DND-41 (cell line): Measurements from ENCODE around the gene RBM20.

Experiments used
- EZH2 ChIP-seq: IDR thresholded peaks from 3 replicates; pipeline ENCODE4 v1.6.1; 2012; ENCODE audit warnings: borderline replicate concordance, low read depth, mild to moderate bottlenecking, moderate library complexity, low read length, inconsistent platforms; ENCODE audit not compliant: severe bottlenecking
- TF ChIP-seq, protein P1 (sequence below): IDR thresholded peaks from 2 replicates; pipeline ENCODE4 v1.5.1; 2012; ENCODE audit warnings: borderline replicate concordance, low read length, moderate library complexity, mild to moderate bottlenecking; ENCODE audit not compliant: poor library complexity, severe bottlenecking; ENCODE audit errors: extremely low read depth

DNA sequence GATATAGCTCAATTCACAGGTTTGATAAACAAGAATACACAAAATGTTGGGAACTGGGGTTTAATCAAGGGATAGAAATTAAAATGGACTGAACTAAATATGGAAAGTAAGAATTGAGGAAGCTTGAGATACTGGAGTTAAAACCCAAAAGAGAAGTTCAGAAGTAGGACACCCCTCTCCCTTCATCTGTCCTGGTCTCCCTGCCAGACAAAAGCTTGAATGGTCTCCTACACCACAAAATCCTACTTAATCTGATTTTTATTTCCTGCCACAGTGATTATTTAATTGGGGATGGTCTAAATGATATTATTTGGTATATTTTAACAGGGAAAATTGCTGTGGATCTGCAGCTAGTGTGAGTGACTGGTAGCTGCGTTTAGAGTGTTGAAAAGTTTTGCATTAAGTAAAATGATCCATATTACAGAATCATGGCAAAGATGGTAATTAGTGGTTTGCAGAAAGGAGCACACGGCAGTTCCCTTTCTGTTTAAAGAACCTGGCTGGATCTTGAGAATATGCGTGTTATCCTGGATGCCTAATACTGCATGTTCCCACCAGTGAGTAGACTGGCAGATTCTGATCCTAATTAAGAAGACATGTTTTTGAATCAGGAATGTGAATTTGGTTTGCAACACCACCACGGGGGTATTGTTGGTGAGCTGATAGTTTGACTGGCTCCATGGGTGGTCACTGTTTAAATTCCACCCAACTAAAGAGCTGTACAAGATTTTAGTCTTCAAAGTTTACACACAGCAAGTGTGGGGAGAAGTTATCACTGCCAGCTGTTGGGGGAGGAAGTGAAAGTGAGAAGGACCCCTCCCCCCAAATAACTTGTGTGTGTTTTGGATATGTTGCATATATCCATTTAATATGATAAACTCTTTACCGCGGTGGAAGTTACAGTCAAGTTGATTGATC, 5.5 kb downstream of the RBM20 start:
- TF ChIP-seq, protein P1, sequence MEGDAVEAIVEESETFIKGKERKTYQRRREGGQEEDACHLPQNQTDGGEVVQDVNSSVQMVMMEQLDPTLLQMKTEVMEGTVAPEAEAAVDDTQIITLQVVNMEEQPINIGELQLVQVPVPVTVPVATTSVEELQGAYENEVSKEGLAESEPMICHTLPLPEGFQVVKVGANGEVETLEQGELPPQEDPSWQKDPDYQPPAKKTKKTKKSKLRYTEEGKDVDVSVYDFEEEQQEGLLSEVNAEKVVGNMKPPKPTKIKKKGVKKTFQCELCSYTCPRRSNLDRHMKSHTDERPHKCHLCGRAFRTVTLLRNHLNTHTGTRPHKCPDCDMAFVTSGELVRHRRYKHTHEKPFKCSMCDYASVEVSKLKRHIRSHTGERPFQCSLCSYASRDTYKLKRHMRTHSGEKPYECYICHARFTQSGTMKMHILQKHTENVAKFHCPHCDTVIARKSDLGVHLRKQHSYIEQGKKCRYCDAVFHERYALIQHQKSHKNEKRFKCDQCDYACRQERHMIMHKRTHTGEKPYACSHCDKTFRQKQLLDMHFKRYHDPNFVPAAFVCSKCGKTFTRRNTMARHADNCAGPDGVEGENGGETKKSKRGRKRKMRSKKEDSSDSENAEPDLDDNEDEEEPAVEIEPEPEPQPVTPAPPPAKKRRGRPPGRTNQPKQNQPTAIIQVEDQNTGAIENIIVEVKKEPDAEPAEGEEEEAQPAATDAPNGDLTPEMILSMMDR = no peak
- TF ChIP-seq EZH2 = no peak
